ENCODE data around the gene MPST.

The MPST gene

GRCh38 chr22:37022483-37023337 is 3.2 kb downstream of the MPST start:
- no peak for TF ChIP-seq CTCF (conservative IDR thresholded peaks at IDR 0.05; ENCODE audit: low read length)
- no peak overlapping the region for H3K4me3 ChIP-seq (ENCODE audit: low read length)
- no peak for DNase-seq (ENCODE audit: low read depth)

- DNase-seq (ENCODE audit: low read depth), result no peak
- no peak overlapping the region for H3K4me3 ChIP-seq (ENCODE audit: low read length)
- TF ChIP-seq CTCF (conservative IDR thresholded peaks at IDR 0.05; ENCODE audit: low read length), result no peak
Measured at GRCh38 chr22:37023743-37024338, 4.3 kb downstream of the MPST start.

- no peak overlapping the region for H3K4me3 ChIP-seq (ENCODE audit: low read length)
- no peak for TF ChIP-seq CTCF (conservative IDR thresholded peaks at IDR 0.05; ENCODE audit: low read length)
- DNase-seq (ENCODE audit: low read depth), result no peak
Measured at GRCh38 chr22:37024339-37025157, 5.0 kb downstream of the MPST start.

- TF ChIP-seq CTCF (conservative IDR thresholded peaks at IDR 0.05; ENCODE audit: low read length), result no peak
- H3K4me3 ChIP-seq (ENCODE audit: low read length), result no peak overlapping the region
- no peak for DNase-seq (ENCODE audit: low read depth)
Measured at GRCh38 chr22:37025500-37026070, 6.0 kb downstream of the MPST start.

- no peak overlapping the region for H3K4me3 ChIP-seq (ENCODE audit: low read length)
- DNase-seq (ENCODE audit: low read depth), result no peak
- no peak for TF ChIP-seq CTCF (conservative IDR thresholded peaks at IDR 0.05; ENCODE audit: low read length)
Measured at GRCh38 chr22:37026325-37026724, 6.8 kb downstream of the MPST start.

- TF ChIP-seq CTCF (conservative IDR thresholded peaks at IDR 0.05; ENCODE audit: low read length), result no peak
- no peak overlapping the region for H3K4me3 ChIP-seq (ENCODE audit: low read length)
- no peak for DNase-seq (ENCODE audit: low read depth)
Measured at GRCh38 chr22:37027556-37027955, 8.0 kb downstream of the MPST start.
